Testis (tissue), 3 donors: ENCODE results near the gene APBA1. TPM values are rescaled to one million over a fixed set of nuclear protein-coding genes. Genes with fewer than 3 reads are reported as not detected.

ENCODE experiments used
- DNase-seq: peaks from one replicate; pipeline ENCODE4 v3.0.0-alpha.2; 2019
- H3K27ac ChIP-seq, 2 donors: fragments of 200-600 bp; sonication (generic); one replicate each; pipeline ENCODE4 v1.5.1; 2019
- H3K27me3 ChIP-seq: fragments of 200-600 bp; sonication (generic); one replicate; pipeline ENCODE4 v1.5.1; 2019
- H3K36me3 ChIP-seq: fragments of 200-600 bp; sonication (generic); one replicate; pipeline ENCODE4 v1.5.1; 2017; ENCODE audit warnings: low read depth; ENCODE audit errors: missing control alignments
- H3K4me1 ChIP-seq: fragments of 200-600 bp; sonication (generic); one replicate; pipeline ENCODE4 v1.5.1; 2019
- H3K4me3 ChIP-seq, 2 donors: fragments of 200-600 bp; sonication (generic); one replicate each; pipeline ENCODE4 v1.5.1; 2017 to 2019
- H3K9me3 ChIP-seq: fragments of 200-600 bp; sonication (generic); one replicate; pipeline ENCODE4 v1.5.1; 2017
- POLR2A ChIP-seq: fragments of 450-650 bp; IDR thresholded peaks from one replicate; pipeline ENCODE4 v1.6.1; 2017; ENCODE audit warnings: antibody characterized with exemption, mild to moderate bottlenecking, moderate library complexity
- WGBS, 2 donors: methylation state at CpG; one replicate each; pipeline ENCODE4 v1.1.5; 2018; 5-methylcytosine and 5-hydroxymethylcytosine counted together
- intact Hi-C: fragments of 100-400 bp; cut with DNase I; formaldehyde crosslinking; loops from one replicate; pipeline ENCODE4 v1.15.1; 2023; ENCODE audit warnings: low total_unique reads
- polyA plus RNA-seq: library from polyadenylated mRNA; stranded (reverse); fragments of 350-450 nt; fragmentation: Illumina TruSeq; extraction: RNeasy Lipid Tissue Mini Kit (QIAGEN cat#74804); gene quantifications from one replicate; pipeline ENCODE4 v1.2.3, GENCODE V29; 2014; ENCODE audit warnings: low read depth, low replicate concordance; ENCODE audit not compliant: insufficient read depth
- total RNA-seq, 2 donors: library from RNA; depleted of rRNA; stranded (reverse); fragments of >200 nt; gene quantifications; one replicate each; pipeline ENCODE4 v1.2.3, GENCODE V29; 2016
- TF ChIP-seq, protein P1 (sequence below), 3 experiments: fragments of 450-650 bp in 2 of 3; fragments of 200-600 bp in 1 of 3; sonication (generic) in 1 of 3; IDR thresholded peaks; one replicate each; pipeline ENCODE4 v1.5.1; 2016 to 2019; ENCODE audit warnings: antibody characterized with exemption in 3 of 3, mild to moderate bottlenecking in 2 of 3, moderate library complexity in 1 of 3

APBA1 gene
- total and polyA plus RNA-seq, 3 donors from 2014 or later: 7.7 to 11.9 (median 9.4) TPM

DNA sequence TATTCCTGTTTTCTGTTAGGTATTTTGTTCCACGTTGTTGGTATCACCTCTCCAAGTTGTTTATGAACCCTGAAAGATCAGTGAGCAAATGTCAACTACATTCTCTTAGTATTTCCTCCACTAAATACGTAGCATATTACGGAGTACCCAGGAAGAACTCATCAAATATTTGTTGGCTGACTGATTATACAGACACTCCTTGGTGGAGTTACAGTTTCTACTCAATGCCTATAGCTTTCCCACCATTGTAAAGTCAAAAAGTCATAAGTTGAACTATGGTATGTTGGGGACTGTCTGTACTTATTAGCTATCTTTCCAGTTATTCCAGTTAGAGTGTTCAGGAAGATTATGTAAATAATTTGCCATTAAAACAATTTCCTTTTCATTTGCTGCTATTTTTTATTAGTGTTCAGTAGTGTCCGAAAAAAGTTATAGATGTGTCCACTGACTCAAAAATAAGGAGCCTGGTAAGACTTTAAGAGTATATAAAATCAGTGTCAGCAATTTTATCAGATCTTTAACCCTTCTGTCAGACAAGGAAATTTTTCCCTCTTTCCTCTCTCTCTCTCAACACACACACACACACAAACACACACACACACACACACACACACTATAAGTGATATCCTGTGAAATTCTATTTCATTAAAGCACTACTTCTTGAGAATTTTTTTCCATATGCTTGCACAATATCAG, 6.8 kb upstream of the APBA1 start:
- no peak for TF ChIP-seq POLR2A
- TF ChIP-seq, protein P1, sequence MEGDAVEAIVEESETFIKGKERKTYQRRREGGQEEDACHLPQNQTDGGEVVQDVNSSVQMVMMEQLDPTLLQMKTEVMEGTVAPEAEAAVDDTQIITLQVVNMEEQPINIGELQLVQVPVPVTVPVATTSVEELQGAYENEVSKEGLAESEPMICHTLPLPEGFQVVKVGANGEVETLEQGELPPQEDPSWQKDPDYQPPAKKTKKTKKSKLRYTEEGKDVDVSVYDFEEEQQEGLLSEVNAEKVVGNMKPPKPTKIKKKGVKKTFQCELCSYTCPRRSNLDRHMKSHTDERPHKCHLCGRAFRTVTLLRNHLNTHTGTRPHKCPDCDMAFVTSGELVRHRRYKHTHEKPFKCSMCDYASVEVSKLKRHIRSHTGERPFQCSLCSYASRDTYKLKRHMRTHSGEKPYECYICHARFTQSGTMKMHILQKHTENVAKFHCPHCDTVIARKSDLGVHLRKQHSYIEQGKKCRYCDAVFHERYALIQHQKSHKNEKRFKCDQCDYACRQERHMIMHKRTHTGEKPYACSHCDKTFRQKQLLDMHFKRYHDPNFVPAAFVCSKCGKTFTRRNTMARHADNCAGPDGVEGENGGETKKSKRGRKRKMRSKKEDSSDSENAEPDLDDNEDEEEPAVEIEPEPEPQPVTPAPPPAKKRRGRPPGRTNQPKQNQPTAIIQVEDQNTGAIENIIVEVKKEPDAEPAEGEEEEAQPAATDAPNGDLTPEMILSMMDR (IDR thresholded peaks at IDR 0.05): no peak
- no peak for DNase-seq
- intact Hi-C loops: no loop called here

GRCh38 chr9:69677931-69678330, 5.8 kb upstream of the APBA1 start:
- no peak for TF ChIP-seq POLR2A
- TF ChIP-seq, protein P1 (IDR thresholded peaks at IDR 0.05): no peak
- WGBS, 2 donors: 90 to 92% methylated on average over 5 of the region's 5 CpGs
- intact Hi-C loops: no loop called here
- H3K27ac ChIP-seq: no peak overlapping the region
- no peak for DNase-seq
- H3K9me3 ChIP-seq: no peaks in the 10 kb centered on the region
- no peak overlapping the region for H3K4me3 ChIP-seq
- peaks cover 5% of the 10 kb centered on the region for H3K4me1 ChIP-seq
- H3K36me3 ChIP-seq: no peaks in the 10 kb centered on the region
- no peaks in the 10 kb centered on the region for H3K27me3 ChIP-seq

More for the DNA sequence above, 6.8 kb upstream of the APBA1 start:
- H3K27ac ChIP-seq: no peak overlapping the region
- H3K4me1 ChIP-seq: no peaks in the 10 kb centered on the region
- H3K27me3 ChIP-seq: no peaks in the 10 kb centered on the region
- H3K9me3 ChIP-seq: no peaks in the 10 kb centered on the region
- 86% methylated on average over 4 of the region's 4 CpGs for WGBS, 2 donors
- H3K36me3 ChIP-seq: no peaks in the 10 kb centered on the region
- H3K4me3 ChIP-seq: no peak overlapping the region

- 81 to 86% methylated on average over 3 of the region's 3 CpGs for WGBS, 2 donors
- no peak overlapping the region for H3K27ac ChIP-seq
- H3K4me3 ChIP-seq: no peak overlapping the region
- no peaks in the 10 kb centered on the region for H3K27me3 ChIP-seq
- no peaks in the 10 kb centered on the region for H3K9me3 ChIP-seq
- DNase-seq: no peak
- peaks cover 8% of the 10 kb centered on the region for H3K4me1 ChIP-seq
- no peaks in the 10 kb centered on the region for H3K36me3 ChIP-seq
- intact Hi-C loops: no loop called here
- TF ChIP-seq, protein P1 (IDR thresholded peaks at IDR 0.05): no peak
- no peak for TF ChIP-seq POLR2A
Measured at GRCh38 chr9:69675563-69675962, 3.4 kb upstream of the APBA1 start.

DNA sequence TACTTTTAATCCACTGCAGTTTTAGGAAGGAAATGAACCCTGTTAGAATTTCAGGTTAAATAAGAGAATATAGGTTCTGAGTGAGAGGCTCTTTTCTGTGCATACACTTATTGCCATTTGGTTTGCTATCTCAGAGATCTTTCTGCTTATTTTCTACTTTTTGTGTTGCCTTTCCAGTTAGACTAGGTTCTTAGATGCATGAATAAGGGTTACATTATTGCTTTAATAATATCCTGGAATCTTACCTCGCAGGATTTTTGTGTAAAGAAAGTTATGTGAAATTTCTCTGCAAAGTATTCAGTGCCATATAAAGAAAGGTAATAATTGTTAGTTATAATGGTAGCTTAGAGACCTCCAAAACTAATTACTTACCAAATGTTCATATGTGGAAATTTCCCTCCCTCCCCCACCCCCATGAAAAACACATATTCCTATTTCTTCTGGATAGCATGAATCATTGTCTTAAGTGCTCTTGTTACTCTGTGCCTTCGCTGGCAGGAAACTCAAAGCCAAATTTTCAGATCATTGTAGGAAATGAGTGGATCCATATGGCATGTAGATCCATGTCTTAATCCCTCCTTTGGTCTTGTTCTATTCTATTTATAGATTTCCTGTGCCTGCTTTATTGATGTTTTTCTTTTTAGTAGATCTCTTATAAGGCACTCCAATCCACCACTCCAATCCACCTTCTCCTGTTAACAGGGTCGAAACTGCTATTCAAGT, 2.7 kb upstream of the APBA1 start:
- intact Hi-C loops: no loop called here
- no peak overlapping the region for H3K27ac ChIP-seq
- no peaks in the 10 kb centered on the region for H3K27me3 ChIP-seq
- DNase-seq: no peak
- 40 to 65% methylated on average over 3 of the region's 3 CpGs for WGBS, 2 donors
- H3K4me3 ChIP-seq: no peak overlapping the region
- TF ChIP-seq, protein P1 (IDR thresholded peaks at IDR 0.05): no peak
- no peak for TF ChIP-seq POLR2A
- peaks cover 8% of the 10 kb centered on the region for H3K4me1 ChIP-seq
- no peaks in the 10 kb centered on the region for H3K36me3 ChIP-seq
- no peaks in the 10 kb centered on the region for H3K9me3 ChIP-seq
